HepG2 (cell line): ENCODE measurements around the gene JMJD6. TPM values are rescaled to one million over a fixed set of nuclear protein-coding genes. Genes with fewer than 3 reads are reported as not detected.

ENCODE experiments used
- ARID4A ChIP-seq: sonication (generic); formaldehyde crosslinking; IDR thresholded peaks from 2 replicates; pipeline ENCODE4 v1.5.0; 2020; ENCODE audit warnings: mild to moderate bottlenecking, missing genetic modification reagents, borderline replicate concordance
- EP300 ChIP-seq, 3 experiments: sonication (generic) in 1 of 3; formaldehyde crosslinking in 1 of 3; IDR thresholded peaks; 2 replicates each; pipeline versions ENCODE4 v1.5.1 to v1.6.1; 2011 to 2020; ENCODE audit warnings: low read depth in 2 of 3, low read length in 2 of 3, borderline replicate concordance in 1 of 3, improper control_type of control experiment in 1 of 3, mild to moderate bottlenecking in 1 of 3, missing genetic modification reagents in 1 of 3, moderate library complexity in 1 of 3
- HNF4A ChIP-seq: sonication (generic); formaldehyde crosslinking; IDR thresholded peaks from 2 replicates; pipeline ENCODE4 v1.4.0; 2020; ENCODE audit warnings: missing genetic modification reagents
- IRF1 ChIP-seq: sonication (generic); formaldehyde crosslinking; IDR thresholded peaks from 2 replicates; pipeline ENCODE4 v1.4.0; 2020; ENCODE audit warnings: low read depth, mild to moderate bottlenecking, missing genetic modification reagents
- KDM3A ChIP-seq: IDR thresholded peaks from 2 replicates; pipeline ENCODE4 v1.6.1; 2018; ENCODE audit warnings: low read depth, missing compliant biosample characterization
- MEIS1 ChIP-seq: sonication (generic); formaldehyde crosslinking; IDR thresholded peaks from 2 replicates; pipeline ENCODE4 v1.9.0; 2021; ENCODE audit warnings: mild to moderate bottlenecking, missing genetic modification reagents, moderate library complexity, borderline replicate concordance
- NRL ChIP-seq: sonication (generic); formaldehyde crosslinking; IDR thresholded peaks from 2 replicates; pipeline ENCODE4 v1.5.0; 2020; ENCODE audit warnings: missing genetic modification reagents, mild to moderate bottlenecking, moderate library complexity, borderline replicate concordance
- RXRA ChIP-seq: sonication (generic); formaldehyde crosslinking; IDR thresholded peaks from 2 replicates; pipeline ENCODE4 v1.5.1; 2020; ENCODE audit warnings: missing genetic modification reagents
- ZBTB25 ChIP-seq: IDR thresholded peaks from 2 replicates; pipeline ENCODE4 v1.6.1; 2018; ENCODE audit warnings: missing genetic modification reagents
- ZNF333 ChIP-seq: sonication (generic); formaldehyde crosslinking; IDR thresholded peaks from 2 replicates; pipeline ENCODE4 v1.4.0; 2020; ENCODE audit warnings: mild to moderate bottlenecking, missing genetic modification reagents, borderline replicate concordance
- ZNF556 ChIP-seq: sonication (generic); formaldehyde crosslinking; IDR thresholded peaks from 2 replicates; pipeline ENCODE4 v1.4.0; 2020; ENCODE audit warnings: mild to moderate bottlenecking, missing genetic modification reagents, borderline replicate concordance
- ZNF567 ChIP-seq: sonication (generic); formaldehyde crosslinking; IDR thresholded peaks from 2 replicates; pipeline ENCODE4 v1.8.1; 2023; ENCODE audit warnings: mild to moderate bottlenecking, missing genetic modification reagents, borderline replicate concordance
- ZSCAN30 ChIP-seq: sonication (generic); formaldehyde crosslinking; IDR thresholded peaks from 2 replicates; pipeline ENCODE4 v1.5.0; 2020; ENCODE audit warnings: mild to moderate bottlenecking, missing genetic modification reagents
- ZUFSP ChIP-seq: sonication (generic); formaldehyde crosslinking; IDR thresholded peaks from 2 replicates; pipeline ENCODE4 v1.9.0; 2021; ENCODE audit warnings: missing genetic modification reagents, mild to moderate bottlenecking, borderline replicate concordance
- polyA plus RNA-seq, 8 experiments: library from polyadenylated mRNA; depleted of rRNA in 3 of 8; stranded (reverse) in 7 of 8; unstranded in 1 of 8; fragments of >200 nt; fragmentation: Illumina TruSeq in 4 of 8; extraction: Trizol in 4 of 8; gene quantifications; 2 replicates each; pipeline versions ENCODE4 v1.2.1 to v1.2.3, GENCODE V29; 2011 to 2016; ENCODE audit warnings: low read depth in 4 of 8, missing spikeins in 1 of 8, mixed read lengths in 1 of 8; ENCODE audit not compliant: insufficient read depth in 1 of 8
- total RNA-seq, 5 experiments: library from RNA; depleted of rRNA; stranded (reverse); fragments of >200 nt; fragmentation: Illumina TruSeq; extraction: Trizol; gene quantifications; 2 replicates each; pipeline ENCODE4 v1.2.3, GENCODE V29; 2016; ENCODE audit warnings: low read depth in 1 of 5

The JMJD6 gene
- total and polyA plus RNA-seq, 2 of the 13 experiments (the other 11 are each of a cell fraction or from before 2014, with no cell fraction given): 33.6 to 41.0 TPM

GRCh38 chr17:76726776-76727718 is 641 bp upstream of the JMJD6 start, which contains the start of gene METTL23 (continued):
- no peak for TF ChIP-seq KDM3A
- TF ChIP-seq ZNF333 (CRISPR knock-in tag): peak; percentile 65; the same call in 1 of the 2 replicates
- peak; percentile 71 for TF ChIP-seq NRL
- no peak; the same call in 1 of the 2 replicates for TF ChIP-seq ZNF567 (CRISPR knock-in tag)
- TF ChIP-seq MEIS1: peak; percentile 69; the same call in 1 of the 2 replicates
- TF ChIP-seq EP300 (IDR thresholded peaks at IDR 0.05; ENCODE audit: low read depth in 2 of 2, low read length in 2 of 2): no peak; a peak in 1 of 4 replicates
- no peak for TF ChIP-seq EP300 (CRISPR knock-in tag; IDR thresholded peaks at IDR 0.05; ENCODE audit: borderline replicate concordance)
- TF ChIP-seq HNF4A (CRISPR knock-in tag): no peak
- peak; percentile 83; the same call in 1 of the 2 replicates for TF ChIP-seq IRF1
- no peak for TF ChIP-seq ZNF556
- TF ChIP-seq ZBTB25 (CRISPR knock-in tag): no peak; the same call in 1 of the 2 replicates
- TF ChIP-seq ZSCAN30: peak; percentile 6; the same call in 1 of the 2 replicates
- TF ChIP-seq ARID4A: peak; percentile 65
- TF ChIP-seq RXRA (CRISPR knock-in tag): 0 out of 2 replicates have a peak, but pooled peaks have one; percentile 59
- TF ChIP-seq ZUFSP (CRISPR knock-in tag): no peak
